Spleen (tissue), 7 donors: ENCODE data around the gene CLDN6.

Experiments
- CTCF ChIP-seq, 11 experiments: fragments of 200-600 bp in 7 of 11; fragments of 450-650 bp in 4 of 11; sonication (generic) in 4 of 11; IDR thresholded peaks in 8 of 11; conservative IDR thresholded peaks in 3 of 11; 1 replicate in 7 of 11; 2 replicates in 4 of 11; pipeline versions ENCODE4 v1.4.0 to v1.8.0; 2016 to 2021; ENCODE audit warnings: antibody characterized with exemption in 11 of 11, inconsistent platforms in 4 of 11, mild to moderate bottlenecking in 1 of 11
- POLR2AphosphoS5 ChIP-seq, 3 donors: sonication (generic); formaldehyde crosslinking; IDR thresholded peaks; one replicate each; pipeline ENCODE4 v1.5.1; 2017; ENCODE audit warnings: antibody characterized with exemption in 3 of 3
- donor health status: DM: no; HTN: no; CAD: no; lungs with moderate emphysema.
- donor health status: DM: no; HTN: no; CAD: no.
- donor health status: DM: no; HTN: no; CAD: no.

GRCh38 chr16:3042376-3042775 lies 24.4 kb upstream of the CLDN6 start:
- no peak for TF ChIP-seq CTCF (IDR thresholded peaks at IDR 0.05 in 8 of 11, conservative IDR thresholded peaks at IDR 0.05 in 3 of 11)
- TF ChIP-seq POLR2AphosphoS5 (IDR thresholded peaks at IDR 0.05): no peak
